GM18526 (cell line): ENCODE measurements around the gene MKNK1.

Experiments
- POLR2A ChIP-seq: IDR thresholded peaks from 3 replicates; pipeline ENCODE4 v1.6.1; 2011; ENCODE audit not compliant: insufficient read length; ENCODE audit errors: extremely low read depth

MKNK1 gene

DNA sequence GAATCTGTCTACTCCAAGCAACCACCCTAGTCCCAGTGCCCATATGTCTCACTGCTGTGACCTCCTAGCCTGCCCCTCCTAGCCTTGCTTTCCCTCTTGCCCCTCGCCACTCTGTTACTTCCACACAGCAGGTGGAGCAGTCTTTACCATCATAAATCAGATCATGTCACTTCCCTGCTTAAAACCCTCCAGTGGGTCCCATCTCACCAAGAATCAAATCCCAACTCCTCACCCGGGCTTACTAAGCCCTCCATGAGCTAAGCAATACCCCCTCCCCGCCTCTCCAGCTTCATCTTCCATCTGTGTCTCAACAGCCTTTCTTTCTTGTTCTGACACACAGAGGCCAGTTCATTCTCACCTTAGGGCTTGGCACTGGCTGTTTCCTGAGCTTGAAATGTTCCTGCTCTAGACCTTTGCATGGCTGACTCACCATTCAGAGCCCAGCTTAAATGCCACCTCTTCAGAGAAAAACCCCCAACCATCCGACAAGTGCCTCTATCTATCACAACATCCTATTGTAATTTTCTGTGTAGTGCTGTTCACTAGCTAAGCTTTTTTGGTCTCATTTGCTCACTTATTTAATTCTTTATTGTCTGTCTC is 74.9 kb downstream of the MKNK1 start:
- no peak for TF ChIP-seq POLR2A

DNA sequence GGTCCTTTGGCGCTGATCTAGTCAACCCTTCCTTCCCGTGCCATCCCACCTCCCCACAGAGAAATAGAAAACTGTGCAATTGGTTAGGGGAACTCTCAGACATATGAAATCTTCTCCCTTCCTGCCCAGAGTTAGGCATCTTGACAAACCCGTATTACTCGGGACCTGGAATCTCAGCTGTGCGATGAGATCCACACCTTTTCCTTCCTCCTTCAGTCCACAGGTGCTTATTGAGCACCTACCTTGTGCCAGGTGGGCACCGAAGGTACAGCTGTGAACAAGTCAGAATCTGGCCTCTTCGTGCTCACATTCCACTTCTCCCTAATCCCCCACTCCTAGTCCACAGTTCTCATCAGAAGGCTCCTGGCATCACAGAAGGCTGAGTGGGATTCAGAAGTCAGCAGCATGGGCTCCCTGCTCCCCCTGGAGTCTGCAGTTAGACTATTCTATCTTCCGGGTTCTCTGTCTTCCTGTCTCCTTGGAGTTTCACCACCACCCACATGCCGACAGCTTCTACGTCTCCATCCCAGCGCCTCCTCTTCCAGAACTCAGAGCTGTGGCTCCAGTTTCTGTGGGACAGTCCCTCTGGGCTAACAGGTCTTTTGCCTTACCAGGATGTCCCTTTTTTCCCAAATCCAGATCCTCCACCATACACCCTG is 75.6 kb downstream of the MKNK1 start:
- TF ChIP-seq POLR2A, result no peak

DNA sequence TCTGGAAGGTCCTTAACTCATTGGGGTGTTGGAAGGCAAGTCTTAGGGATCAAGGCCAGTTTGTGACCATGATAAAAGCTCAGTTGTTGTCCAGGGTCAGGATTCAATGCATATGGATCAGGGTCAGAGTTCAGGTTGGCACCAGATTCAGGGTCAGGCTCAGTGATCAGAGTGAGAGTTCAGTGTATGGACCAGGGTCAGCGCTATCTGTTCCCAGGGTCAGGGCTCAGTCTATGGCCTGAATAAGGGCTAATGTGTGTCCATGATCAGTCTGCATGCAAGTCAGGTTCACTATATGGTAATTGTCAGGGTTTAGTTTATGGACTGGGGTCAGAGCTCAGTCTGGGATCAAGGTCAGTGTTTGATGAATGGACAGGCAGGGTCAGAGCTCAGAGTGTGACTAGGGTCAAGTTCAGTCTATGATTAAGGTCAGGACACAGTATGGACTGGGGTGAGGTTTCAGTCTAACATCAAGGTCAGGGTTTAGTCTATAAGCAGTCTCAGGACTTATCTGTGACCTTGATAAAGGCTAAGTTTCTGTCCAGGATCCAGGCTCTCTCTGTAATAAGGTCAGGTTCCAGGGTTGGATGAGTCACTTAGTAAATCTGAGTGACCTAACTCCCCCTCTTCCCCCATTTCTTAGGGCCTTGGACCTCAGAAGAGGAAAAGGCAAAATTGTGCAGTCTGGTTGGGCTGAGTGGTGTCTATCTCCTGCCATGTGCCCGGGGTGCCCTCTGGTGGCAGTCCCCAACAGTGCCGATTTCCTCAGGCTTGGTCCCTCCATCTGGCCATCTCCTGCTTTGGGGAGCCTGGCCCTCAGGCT is 76.4 kb downstream of the MKNK1 start:
- TF ChIP-seq POLR2A, result no peak

DNA sequence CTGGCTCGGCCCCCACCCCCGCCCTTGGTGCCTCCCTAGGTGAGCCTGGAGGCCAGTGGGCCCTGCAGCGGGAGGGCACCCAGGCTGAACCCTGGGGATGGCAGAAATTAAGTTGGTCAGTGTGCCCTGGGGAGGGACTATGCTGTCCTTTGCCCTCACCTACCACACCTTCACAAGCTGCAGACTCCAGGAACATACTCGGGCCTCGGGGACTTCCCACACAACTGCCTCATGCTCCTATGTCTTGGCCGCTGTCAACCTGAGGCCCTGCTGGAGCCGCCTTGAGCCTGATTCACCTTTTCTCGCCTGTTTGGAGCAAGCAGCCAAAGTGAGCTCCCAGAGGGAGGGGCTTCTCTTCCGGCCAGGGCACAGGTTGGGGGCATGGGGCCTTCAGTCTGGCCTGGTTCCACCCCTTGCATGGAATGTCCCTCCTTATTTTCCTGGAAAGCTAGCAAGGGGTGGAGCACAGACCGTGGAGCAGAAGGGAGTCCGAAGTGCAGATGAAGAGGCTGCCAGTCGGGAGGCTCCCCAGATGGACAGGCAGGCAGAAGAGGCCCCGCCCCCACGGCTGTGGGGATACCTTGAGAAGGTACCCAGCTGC is 77.3 kb downstream of the MKNK1 start:
- TF ChIP-seq POLR2A, result no peak

DNA sequence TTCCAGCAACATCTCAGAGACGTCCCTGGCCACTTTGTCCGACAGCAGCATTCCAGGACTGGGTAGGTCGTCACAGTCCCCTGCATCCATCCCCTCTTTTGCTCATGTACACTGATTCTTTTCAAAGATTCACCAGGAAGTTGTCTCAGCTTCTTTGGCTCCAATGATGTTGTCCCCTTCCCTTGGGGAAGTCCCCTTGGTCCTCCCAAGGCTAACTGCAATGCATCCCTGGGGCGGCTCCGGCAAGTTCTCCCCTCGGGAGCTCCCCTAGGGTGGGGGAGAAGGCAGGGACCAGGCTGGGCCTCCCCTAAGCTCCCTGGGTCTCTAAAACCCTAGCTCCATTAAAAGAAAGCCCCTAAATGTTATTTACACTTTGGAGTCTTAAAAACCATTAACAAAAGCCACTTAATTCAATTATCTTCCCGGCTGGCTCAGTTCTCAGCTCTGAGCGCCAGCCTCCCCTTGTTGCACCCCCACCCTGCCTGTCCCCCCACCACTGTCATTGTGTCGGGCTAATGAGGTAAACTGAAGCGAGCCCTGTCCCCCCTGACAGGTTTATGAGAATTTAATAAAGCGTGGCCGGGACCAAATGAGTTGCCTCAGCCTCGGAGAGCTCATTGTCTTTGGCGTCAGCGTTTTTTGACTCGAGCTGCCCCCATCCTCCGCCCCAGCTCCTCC is 77.9 kb downstream of the MKNK1 start:
- TF ChIP-seq POLR2A, result no peak

DNA sequence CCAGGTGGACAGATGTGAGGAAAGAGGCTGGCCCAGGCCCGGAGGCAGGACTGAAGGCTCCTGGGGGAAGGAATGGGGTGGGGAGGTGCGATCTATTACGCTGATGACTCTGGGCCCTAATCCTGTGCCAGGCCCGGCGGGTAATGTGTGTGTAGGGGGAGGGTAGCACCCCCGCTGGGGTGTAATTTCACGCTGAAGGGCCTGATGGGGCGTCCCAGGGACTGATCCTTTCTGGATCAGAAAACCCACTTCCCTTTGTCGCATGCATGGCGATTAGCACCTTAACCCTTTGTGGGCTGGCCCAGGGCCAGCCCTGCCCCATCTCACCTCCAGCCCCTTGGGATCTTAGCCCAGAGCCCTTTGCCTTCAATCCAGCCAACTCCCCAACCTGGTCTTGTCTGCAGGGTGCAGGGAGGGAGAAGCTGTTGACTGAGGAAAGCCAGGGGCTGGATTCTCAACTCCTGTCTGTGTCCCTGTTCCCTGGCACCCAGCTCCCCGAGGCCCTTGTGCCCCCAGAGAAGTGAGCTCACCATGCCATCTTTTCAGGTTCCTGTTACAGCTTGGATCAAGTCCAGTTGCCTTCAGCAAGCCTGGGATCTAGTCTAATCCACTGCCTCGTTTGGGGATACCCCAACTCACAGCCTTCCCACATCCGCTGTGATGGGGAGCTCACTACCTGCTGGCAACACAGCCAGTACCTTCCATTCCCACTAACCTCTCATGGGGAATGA is 78.7 kb downstream of the MKNK1 start:
- TF ChIP-seq POLR2A, result no peak

DNA sequence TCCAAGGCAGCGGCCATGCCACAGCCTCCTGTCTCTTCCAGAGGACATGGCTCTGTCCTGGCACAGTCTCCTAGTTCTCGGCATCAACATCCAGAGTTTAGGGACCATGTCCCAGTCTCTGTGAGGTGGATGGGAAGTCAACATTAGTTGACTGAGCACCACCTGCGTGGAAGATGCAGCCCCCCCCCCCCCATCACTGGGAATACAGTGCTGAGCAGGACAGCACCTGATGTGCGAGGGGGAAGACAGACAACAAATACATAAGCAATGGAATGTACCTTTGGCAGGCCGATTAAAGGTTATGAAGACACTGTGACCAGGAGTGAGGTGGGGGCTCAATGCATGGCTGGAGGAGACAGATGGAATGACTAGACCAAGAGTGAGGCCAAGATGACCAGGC is 79.2 kb downstream of the MKNK1 start:
- no peak for TF ChIP-seq POLR2A

DNA sequence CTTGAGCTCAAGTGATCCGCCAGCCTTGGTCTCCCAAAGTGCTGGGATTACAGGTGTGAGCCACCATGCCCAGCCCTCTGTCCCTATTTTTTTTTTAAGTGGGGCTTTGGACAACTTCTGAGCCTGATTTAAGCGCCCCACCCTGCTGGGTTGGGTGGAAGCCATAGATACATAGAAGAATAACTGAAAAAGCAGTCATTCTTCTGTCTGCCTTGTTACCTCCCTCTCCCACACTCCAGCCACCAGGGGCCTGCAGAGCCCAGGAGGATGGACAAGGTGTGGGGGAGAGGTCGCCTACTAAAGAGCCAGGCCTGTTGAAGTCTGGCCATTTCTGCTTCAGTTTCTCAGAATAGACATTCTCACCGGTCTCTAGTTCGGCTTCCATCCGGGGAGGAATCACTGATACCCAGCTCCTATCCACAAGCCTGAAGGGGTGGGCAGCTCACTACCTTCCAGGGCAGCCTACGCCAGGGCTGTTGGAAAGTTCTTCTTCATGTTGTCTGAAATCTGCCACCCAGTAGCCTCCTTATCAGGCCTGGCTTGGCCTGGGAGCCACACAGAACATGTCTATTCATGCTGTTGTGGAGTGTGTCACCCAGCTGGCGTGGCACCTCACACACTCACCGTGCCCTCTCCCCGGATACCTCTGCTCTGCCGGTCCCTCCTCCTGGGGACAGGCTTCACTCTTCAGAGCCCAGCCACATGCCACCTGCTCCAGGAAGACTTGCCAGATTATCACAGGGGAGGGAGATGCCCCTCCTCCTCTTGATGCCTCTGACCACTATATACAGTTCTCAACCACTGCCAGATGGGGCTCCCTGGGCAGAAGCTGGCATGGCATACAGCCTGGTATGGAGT is 80.3 kb downstream of the MKNK1 start:
- TF ChIP-seq POLR2A, result no peak

DNA sequence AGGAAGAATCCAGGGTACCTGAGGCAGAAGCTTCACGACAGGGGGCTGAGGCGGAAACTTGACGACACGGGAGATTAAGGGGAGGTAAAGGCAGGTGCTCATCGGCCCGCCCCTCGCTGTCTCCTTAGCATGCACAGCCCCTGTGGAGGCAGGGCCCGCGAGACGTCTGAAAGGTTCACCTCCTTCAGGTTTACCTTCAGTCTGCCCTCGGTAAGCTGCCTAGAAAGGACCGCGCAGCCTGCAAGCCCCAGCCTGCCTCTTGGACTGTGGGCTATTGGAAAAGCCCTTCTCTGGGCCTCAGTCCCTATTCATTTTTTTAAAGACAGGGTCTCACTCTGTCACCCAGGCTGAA is 81.1 kb downstream of the MKNK1 start:
- TF ChIP-seq POLR2A, result no peak

DNA sequence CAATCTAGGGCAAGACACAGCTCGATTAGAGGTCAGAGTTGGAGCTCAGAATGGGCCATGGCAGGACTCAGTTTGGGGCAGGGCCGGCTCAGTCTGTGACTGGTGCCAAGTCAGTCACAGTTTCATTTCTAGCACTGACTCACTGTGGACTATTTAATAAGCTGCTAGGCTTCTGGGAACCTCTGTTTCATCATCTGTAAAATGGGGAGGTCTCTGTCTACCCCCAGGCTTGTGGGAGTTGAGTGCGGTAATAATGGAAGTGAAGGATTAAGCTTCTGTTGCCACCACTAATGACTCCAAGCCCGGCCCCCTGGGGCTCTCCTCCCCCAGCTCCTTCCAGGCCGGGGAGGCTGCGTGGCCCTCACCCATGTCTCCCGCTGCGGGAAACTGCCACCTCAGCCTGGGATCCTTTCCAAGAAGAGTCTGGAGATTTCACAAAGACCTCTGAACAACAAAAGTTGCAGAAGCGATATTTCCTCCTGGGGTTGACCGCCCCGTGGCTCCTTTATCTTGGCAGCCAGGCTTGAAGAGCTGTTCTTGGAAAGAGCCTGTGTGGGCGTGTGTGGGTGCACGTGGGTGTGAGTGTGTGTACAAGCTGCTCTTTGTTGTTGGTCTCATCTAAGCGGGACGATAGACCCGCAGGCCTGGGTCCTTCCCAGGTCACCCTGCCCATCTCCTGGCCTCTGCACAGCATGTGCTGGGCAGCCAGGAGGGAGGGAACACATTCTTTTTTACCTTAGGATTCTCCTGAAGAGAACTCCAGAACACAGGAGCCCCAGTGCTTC is 81.7 kb downstream of the MKNK1 start:
- TF ChIP-seq POLR2A, result no peak

DNA sequence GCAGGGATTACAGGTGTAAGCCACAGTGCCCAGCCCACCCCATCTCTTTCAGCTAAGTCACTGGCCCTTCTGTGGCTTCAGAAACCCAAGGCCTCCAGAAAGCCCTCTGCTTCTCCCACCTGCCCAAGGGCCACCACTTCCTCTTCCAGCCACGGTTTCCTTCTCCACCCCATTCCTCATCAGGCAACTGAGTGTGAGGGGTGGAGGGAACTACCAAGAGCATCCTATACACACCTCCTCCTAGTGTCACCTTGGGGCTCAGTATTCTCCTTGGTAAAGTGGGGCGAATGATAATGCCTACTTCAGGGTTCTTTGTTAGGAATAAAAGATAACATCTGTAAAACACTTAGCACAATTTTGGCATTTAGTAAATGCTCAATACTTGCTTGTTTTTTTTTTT is 82.7 kb downstream of the MKNK1 start:
- TF ChIP-seq POLR2A, result no peak

DNA sequence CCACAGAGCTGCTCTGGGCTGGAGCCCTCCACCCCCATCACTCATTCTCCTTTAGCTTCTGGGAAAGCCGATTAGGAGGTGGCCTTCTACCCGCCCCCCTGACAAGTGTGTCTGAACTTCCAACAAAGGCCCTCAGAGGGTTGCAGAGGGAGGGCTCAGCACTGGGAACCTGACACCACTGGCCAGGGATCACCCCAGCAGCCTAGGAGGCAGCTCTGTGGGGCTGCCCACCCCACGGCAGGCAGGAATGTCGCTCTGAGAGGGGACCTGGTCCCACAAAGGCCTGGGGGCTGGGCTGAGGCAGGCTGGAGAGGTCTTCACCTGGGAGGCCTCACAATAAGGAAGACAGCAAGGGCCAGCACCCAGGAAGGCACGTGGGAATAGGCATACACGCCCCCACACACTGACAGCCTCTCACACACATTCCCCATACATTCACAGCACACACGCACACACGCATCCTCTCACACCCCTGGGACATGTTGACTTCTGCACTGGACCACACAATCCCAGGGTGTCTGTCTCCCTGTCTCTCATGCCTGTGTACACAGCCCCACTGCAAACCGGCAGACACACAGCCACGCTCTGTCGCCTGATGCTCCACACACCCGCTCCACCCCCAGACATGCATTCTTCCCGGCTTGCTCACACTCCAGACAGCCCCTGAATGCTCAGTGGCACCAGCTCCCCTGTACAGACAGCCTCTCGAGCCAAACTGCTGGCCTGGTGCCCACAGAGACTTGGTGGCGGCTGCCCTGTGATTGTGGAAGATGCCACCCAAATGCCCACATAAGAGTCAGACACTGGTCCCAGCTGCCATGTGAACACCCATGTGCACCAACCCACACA is 83.8 kb downstream of the MKNK1 start:
- no peak for TF ChIP-seq POLR2A
